ENCODE results near the gene PELI2.

- TF ChIP-seq, protein P1, sequence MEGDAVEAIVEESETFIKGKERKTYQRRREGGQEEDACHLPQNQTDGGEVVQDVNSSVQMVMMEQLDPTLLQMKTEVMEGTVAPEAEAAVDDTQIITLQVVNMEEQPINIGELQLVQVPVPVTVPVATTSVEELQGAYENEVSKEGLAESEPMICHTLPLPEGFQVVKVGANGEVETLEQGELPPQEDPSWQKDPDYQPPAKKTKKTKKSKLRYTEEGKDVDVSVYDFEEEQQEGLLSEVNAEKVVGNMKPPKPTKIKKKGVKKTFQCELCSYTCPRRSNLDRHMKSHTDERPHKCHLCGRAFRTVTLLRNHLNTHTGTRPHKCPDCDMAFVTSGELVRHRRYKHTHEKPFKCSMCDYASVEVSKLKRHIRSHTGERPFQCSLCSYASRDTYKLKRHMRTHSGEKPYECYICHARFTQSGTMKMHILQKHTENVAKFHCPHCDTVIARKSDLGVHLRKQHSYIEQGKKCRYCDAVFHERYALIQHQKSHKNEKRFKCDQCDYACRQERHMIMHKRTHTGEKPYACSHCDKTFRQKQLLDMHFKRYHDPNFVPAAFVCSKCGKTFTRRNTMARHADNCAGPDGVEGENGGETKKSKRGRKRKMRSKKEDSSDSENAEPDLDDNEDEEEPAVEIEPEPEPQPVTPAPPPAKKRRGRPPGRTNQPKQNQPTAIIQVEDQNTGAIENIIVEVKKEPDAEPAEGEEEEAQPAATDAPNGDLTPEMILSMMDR (IDR thresholded peaks at IDR 0.05) = no peak
- TF ChIP-seq POLR2AphosphoS5 (IDR thresholded peaks at IDR 0.05) = no peak
Observed at GRCh38 chr14:56176530-56176929, 58.3 kb downstream of the PELI2 start.

All from prostate gland (tissue), 2 donors.